WTC11 (cell line): ENCODE measurements around the gene TMEM165.

Experiments
- ESRRA ChIP-seq: sonication (generic); formaldehyde crosslinking; IDR thresholded peaks from 2 replicates; pipeline ENCODE4 v1.8.1; 2022; ENCODE audit warnings: mild to moderate bottlenecking, missing genetic modification reagents, borderline replicate concordance
- FOXJ3 ChIP-seq: sonication (generic); formaldehyde crosslinking; IDR thresholded peaks from 2 replicates; pipeline ENCODE4 v1.9.0; 2021; ENCODE audit warnings: missing genetic modification reagents, mild to moderate bottlenecking, borderline replicate concordance
- NFE2L1 ChIP-seq: sonication (generic); formaldehyde crosslinking; IDR thresholded peaks from 2 replicates; pipeline ENCODE4 v1.8.1; 2023; ENCODE audit warnings: missing genetic modification reagents
- TF ChIP-seq, protein P1 (sequence below): sonication (generic); formaldehyde crosslinking; IDR thresholded peaks from 2 replicates; pipeline ENCODE4 v1.8.1; 2022; ENCODE audit warnings: mild to moderate bottlenecking, moderate library complexity, missing genetic modification reagents
- TF ChIP-seq, protein P2 (sequence below): sonication (generic); formaldehyde crosslinking; IDR thresholded peaks from 2 replicates; pipeline ENCODE4 v1.8.1; 2023; ENCODE audit warnings: mild to moderate bottlenecking, missing genetic modification reagents, moderate library complexity

DNA sequence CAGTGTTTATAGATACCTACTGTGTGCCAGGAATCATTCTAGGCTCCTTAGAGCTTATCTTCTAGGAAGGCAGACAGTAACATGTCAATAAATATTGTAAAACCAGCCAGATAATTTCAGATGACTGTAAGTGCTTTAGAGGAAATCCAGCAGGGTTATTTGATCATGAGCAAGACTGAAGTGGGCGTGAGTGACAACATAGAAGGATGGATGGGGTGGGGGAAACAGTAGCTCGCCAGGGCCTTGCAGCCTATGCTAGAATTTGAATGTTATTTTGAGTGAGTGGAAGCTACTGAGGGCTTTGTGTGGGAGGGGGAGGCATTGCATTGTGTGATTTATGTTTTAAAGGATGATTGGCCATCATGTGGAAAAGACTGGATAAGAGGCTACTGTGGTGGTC, 43.0 kb upstream of the TMEM165 start:
- no peak for TF ChIP-seq ESRRA (CRISPR knock-in tag)
- TF ChIP-seq NFE2L1 (CRISPR knock-in tag): no peak
- no peak for TF ChIP-seq FOXJ3 (CRISPR knock-in tag)
- TF ChIP-seq, protein P1, sequence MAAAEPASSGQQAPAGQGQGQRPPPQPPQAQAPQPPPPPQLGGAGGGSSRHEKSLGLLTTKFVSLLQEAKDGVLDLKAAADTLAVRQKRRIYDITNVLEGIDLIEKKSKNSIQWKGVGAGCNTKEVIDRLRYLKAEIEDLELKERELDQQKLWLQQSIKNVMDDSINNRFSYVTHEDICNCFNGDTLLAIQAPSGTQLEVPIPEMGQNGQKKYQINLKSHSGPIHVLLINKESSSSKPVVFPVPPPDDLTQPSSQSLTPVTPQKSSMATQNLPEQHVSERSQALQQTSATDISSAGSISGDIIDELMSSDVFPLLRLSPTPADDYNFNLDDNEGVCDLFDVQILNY (CRISPR knock-in tag): no peak
- TF ChIP-seq, protein P2, sequence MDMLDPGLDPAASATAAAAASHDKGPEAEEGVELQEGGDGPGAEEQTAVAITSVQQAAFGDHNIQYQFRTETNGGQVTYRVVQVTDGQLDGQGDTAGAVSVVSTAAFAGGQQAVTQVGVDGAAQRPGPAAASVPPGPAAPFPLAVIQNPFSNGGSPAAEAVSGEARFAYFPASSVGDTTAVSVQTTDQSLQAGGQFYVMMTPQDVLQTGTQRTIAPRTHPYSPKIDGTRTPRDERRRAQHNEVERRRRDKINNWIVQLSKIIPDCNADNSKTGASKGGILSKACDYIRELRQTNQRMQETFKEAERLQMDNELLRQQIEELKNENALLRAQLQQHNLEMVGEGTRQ (CRISPR knock-in tag): no peak
